DND-41 (cell line): ENCODE data around the gene MYT1.

ENCODE experiments used
- ATAC-seq: fragments of 200-7000 bp; cut with Tn5 transposase; 3 replicates; pipeline ENCODE4 v1.9.1; 2021; ENCODE audit warnings: low read depth; ENCODE audit not compliant: insufficient read depth
- DNase-seq: peaks from one replicate; pipeline ENCODE4 v3.0.0-alpha.2; 2020
- H2AFZ ChIP-seq: 2 replicates; pipeline ENCODE4 v1.6.0; 2012; ENCODE audit warnings: low read depth, low read length
- H3K27ac ChIP-seq: 2 replicates; pipeline ENCODE4 v1.5.1; 2012; ENCODE audit warnings: low read length, inconsistent platforms
- H3K27me3 ChIP-seq: fragments of 200-600 bp; sonication (generic); 2 replicates; pipeline ENCODE4 v1.6.0; 2012; ENCODE audit warnings: low read length, mild to moderate bottlenecking, inconsistent platforms; ENCODE audit not compliant: insufficient read depth, poor library complexity
- H3K36me3 ChIP-seq: 2 replicates; pipeline ENCODE4 v1.5.1; 2012; ENCODE audit warnings: low read length, inconsistent platforms; ENCODE audit not compliant: insufficient read depth
- H3K4me1 ChIP-seq: 2 replicates; pipeline ENCODE4 v1.5.1; 2012; ENCODE audit warnings: mild to moderate bottlenecking, low read length; ENCODE audit not compliant: insufficient read depth
- H3K4me2 ChIP-seq: 2 replicates; pipeline ENCODE4 v1.6.0; 2012; ENCODE audit warnings: mild to moderate bottlenecking, moderate library complexity, low read length, inconsistent platforms; ENCODE audit not compliant: insufficient read depth
- H3K4me3 ChIP-seq, 2 experiments: fragments of 200-600 bp in 1 of 2; shearing (Covaris generic) in 1 of 2; 2 replicates each; pipeline ENCODE4 v1.5.1; 2012 to 2016; ENCODE audit warnings: inconsistent platforms in 2 of 2, low read length in 2 of 2, mild to moderate bottlenecking in 2 of 2, low read depth in 1 of 2, moderate library complexity in 1 of 2
- H3K79me2 ChIP-seq: 2 replicates; pipeline ENCODE4 v1.6.0; 2012; ENCODE audit warnings: low read length, inconsistent platforms; ENCODE audit not compliant: insufficient read depth
- H3K9ac ChIP-seq: 2 replicates; pipeline ENCODE4 v1.6.0; 2012; ENCODE audit warnings: low read depth, mild to moderate bottlenecking, inconsistent platforms, low read length, moderate library complexity
- H3K9me3 ChIP-seq: 2 replicates; pipeline ENCODE4 v1.5.1; 2012; ENCODE audit warnings: low read length, moderate library complexity, mild to moderate bottlenecking, inconsistent platforms; ENCODE audit not compliant: insufficient read depth, severe bottlenecking
- H4K20me1 ChIP-seq: 2 replicates; pipeline ENCODE4 v1.6.0; 2012; ENCODE audit warnings: low read length; ENCODE audit not compliant: insufficient read depth
- EZH2 ChIP-seq: IDR thresholded peaks from 3 replicates; pipeline ENCODE4 v1.6.1; 2012; ENCODE audit warnings: borderline replicate concordance, low read depth, mild to moderate bottlenecking, moderate library complexity, low read length, inconsistent platforms; ENCODE audit not compliant: severe bottlenecking
- TF ChIP-seq, protein P1 (sequence below): IDR thresholded peaks from 2 replicates; pipeline ENCODE4 v1.5.1; 2012; ENCODE audit warnings: borderline replicate concordance, low read length, moderate library complexity, mild to moderate bottlenecking; ENCODE audit not compliant: poor library complexity, severe bottlenecking; ENCODE audit errors: extremely low read depth

Gene MYT1

DNA sequence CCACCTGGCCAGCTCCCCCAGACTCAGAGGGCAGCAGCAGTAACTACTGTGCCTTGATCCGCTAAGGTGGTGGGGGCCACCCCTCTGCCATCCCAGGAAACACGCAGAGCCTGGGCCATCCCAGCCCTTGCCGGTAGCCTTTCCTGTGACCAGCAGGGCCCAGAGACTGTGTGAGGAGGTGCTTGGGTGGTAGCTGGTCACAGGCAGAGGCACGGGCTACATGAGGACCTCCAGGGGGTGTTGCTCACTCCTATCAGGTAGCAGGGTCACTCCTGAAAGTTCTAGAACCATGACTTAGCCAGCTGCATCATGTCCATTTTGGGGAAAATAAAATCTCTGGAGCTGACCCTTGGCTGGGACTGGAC lies 114.0 kb downstream of the MYT1 start:
- H3K79me2 ChIP-seq, result no peaks in the 10 kb centered on the region
- peaks cover 11% of the 10 kb centered on the region; the same call in 1 of the 2 replicates for H3K36me3 ChIP-seq
- no peaks in the 10 kb centered on the region for H3K9me3 ChIP-seq
- H4K20me1 ChIP-seq, result peaks cover 12% of the 10 kb centered on the region; the same call in 1 of the 2 replicates
- no peaks in the 10 kb centered on the region for H3K4me1 ChIP-seq
- TF ChIP-seq, protein P1, sequence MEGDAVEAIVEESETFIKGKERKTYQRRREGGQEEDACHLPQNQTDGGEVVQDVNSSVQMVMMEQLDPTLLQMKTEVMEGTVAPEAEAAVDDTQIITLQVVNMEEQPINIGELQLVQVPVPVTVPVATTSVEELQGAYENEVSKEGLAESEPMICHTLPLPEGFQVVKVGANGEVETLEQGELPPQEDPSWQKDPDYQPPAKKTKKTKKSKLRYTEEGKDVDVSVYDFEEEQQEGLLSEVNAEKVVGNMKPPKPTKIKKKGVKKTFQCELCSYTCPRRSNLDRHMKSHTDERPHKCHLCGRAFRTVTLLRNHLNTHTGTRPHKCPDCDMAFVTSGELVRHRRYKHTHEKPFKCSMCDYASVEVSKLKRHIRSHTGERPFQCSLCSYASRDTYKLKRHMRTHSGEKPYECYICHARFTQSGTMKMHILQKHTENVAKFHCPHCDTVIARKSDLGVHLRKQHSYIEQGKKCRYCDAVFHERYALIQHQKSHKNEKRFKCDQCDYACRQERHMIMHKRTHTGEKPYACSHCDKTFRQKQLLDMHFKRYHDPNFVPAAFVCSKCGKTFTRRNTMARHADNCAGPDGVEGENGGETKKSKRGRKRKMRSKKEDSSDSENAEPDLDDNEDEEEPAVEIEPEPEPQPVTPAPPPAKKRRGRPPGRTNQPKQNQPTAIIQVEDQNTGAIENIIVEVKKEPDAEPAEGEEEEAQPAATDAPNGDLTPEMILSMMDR, result no peak
- no peak for TF ChIP-seq EZH2
- H3K4me3 ChIP-seq, result no peak overlapping the region
- H2AFZ ChIP-seq, result no peak overlapping the region
- DNase-seq (no peak), ATAC-seq (0 out of 3 replicates have a peak, but pooled peaks have one; percentile 17)
- no peaks in the 10 kb centered on the region for H3K27me3 ChIP-seq
- H3K4me2 ChIP-seq, result no peak overlapping the region
- no peak overlapping the region for H3K27ac ChIP-seq
- no peak overlapping the region for H3K9ac ChIP-seq

DNA sequence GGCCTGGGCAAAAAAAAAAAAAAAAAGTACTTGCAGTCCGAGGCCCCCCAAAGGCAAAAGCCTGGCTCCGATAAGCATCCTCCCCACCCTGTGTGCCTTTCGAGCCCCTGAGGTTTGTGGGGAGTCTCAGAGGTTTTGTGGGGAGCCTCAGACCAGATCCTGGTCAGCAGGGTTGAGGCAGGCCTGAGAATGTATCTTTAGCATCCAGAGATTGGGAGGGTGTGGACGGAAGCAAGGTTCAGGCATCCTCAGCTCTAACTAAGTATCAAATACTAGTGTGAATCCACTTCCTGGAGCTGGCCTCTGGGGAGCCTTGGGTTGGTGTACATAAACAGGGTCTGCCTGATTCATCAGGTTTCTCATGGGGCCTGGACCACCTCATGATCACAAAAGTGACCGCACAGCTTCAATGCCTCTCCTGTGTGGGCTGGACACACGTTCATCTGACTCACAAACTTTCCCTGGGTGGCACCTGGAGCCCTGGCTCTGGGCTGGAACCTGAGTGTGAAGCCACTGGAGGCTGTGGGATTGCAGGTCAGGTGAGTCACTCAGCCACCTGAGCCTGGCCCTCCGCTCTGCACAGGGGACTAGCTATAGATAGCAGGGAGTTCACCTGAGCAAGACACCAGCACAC lies 115.7 kb downstream of the MYT1 start:
- no peak overlapping the region for H3K4me2 ChIP-seq
- no peak for ATAC-seq
- TF ChIP-seq, protein P1, result no peak
- TF ChIP-seq EZH2, result no peak

DNA sequence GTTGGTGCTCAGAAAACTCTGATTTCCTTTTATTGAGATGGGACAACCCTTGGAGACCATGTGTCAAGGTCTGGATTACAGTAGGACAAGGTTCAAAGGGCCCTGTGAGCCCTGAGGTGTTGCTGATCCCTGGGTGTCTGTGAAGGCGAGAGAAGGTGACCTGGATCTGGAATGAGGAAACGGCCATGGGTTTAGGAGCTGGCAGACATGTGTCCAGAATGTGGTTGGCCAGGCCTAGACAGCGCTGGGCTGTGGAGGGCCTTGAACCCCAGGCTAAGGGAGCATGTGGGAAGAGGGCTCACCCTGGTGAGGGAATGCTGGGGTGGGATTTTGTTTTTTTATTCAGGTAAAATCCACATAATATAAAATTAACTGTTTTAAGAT lies 116.2 kb downstream of the MYT1 start:
- H3K4me2 ChIP-seq, result no peak overlapping the region
- H3K36me3 ChIP-seq, result 0 out of 2 replicates have a peak, but pooled peaks cover 4% of the 10 kb centered on the region
- no peaks in the 10 kb centered on the region for H3K79me2 ChIP-seq
- no peaks in the 10 kb centered on the region for H3K27me3 ChIP-seq
- H3K27ac ChIP-seq, result no peak overlapping the region
- no peak overlapping the region for H3K9ac ChIP-seq
- TF ChIP-seq, protein P1, result no peak
- no peak for TF ChIP-seq EZH2
- H3K4me1 ChIP-seq, result no peaks in the 10 kb centered on the region
- H4K20me1 ChIP-seq, result peaks cover 12% of the 10 kb centered on the region; the same call in 1 of the 2 replicates
- H3K4me3 ChIP-seq, result no peak overlapping the region
- no peaks in the 10 kb centered on the region for H3K9me3 ChIP-seq
- ATAC-seq (no peak), DNase-seq (no peak)
- H2AFZ ChIP-seq, result no peak overlapping the region

More for the DNA sequence above, 115.7 kb downstream of the MYT1 start:
- Histone ChIP-seq H3K9ac (no peak overlapping the region), H3K36me3 (0 out of 2 replicates have a peak, but pooled peaks cover 4% of the 10 kb centered on the region), H3K4me1 (no peaks in the 10 kb centered on the region), H2AFZ (no peak overlapping the region), H3K27ac (no peak overlapping the region), H3K79me2 (no peaks in the 10 kb centered on the region), H4K20me1 (peaks cover 12% of the 10 kb centered on the region; the same call in 1 of the 2 replicates), H3K27me3 (no peaks in the 10 kb centered on the region), H3K9me3 (no peaks in the 10 kb centered on the region), H3K4me3 (no peak overlapping the region)
- no peak for DNase-seq
